H9 (cell line): ENCODE results near the gene CDCP1. TPM values are rescaled to one million over a fixed set of nuclear protein-coding genes. Genes with fewer than 3 reads are reported as not detected.

Experiments
- DNase-seq: peaks from one replicate; pipeline ENCODE4 v3.0.0-alpha.2; 2017
- H2AFZ ChIP-seq: one replicate; pipeline ENCODE4 v1.6.1; 2013; ENCODE audit warnings: mild to moderate bottlenecking, low read length, control low read depth, moderate library complexity
- H2AK5ac ChIP-seq: 2 replicates; pipeline ENCODE4 v1.6.1; 2013; ENCODE audit warnings: low read length, control low read depth, mixed read lengths; ENCODE audit not compliant: insufficient read length
- H2BK120ac ChIP-seq: one replicate; pipeline ENCODE4 v1.6.1; 2013; ENCODE audit warnings: low read depth, mild to moderate bottlenecking, low read length, control low read depth, inconsistent platforms; ENCODE audit not compliant: poor library complexity, severe bottlenecking
- H2BK12ac ChIP-seq: 2 replicates; pipeline ENCODE4 v1.6.1; 2013; ENCODE audit warnings: low read length, control low read depth, mixed read lengths, low read depth; ENCODE audit not compliant: insufficient read length
- H2BK15ac ChIP-seq: 2 replicates; pipeline ENCODE4 v1.6.1; 2013; ENCODE audit warnings: low read depth, low read length, control low read depth
- H2BK20ac ChIP-seq: one replicate; pipeline ENCODE4 v1.6.1; 2013; ENCODE audit warnings: low read depth, mild to moderate bottlenecking, low read length, control low read depth, inconsistent platforms; ENCODE audit not compliant: poor library complexity, severe bottlenecking
- H2BK5ac ChIP-seq: 2 replicates; pipeline ENCODE4 v1.6.1; 2013; ENCODE audit warnings: low read length, control low read depth, mixed read lengths; ENCODE audit not compliant: insufficient read length
- H3K14ac ChIP-seq: 2 replicates; pipeline ENCODE4 v1.6.1; 2013; ENCODE audit warnings: low read length, control low read depth; ENCODE audit not compliant: insufficient read depth
- H3K18ac ChIP-seq: 2 replicates; pipeline ENCODE4 v1.6.1; 2013; ENCODE audit warnings: low read depth, mild to moderate bottlenecking, mixed read lengths, low read length, control low read depth; ENCODE audit not compliant: insufficient read length
- H3K23ac ChIP-seq: 2 replicates; pipeline ENCODE4 v1.6.1; 2013; ENCODE audit warnings: low read length, control low read depth, mixed read lengths, low read depth; ENCODE audit not compliant: insufficient read length
- H3K23me2 ChIP-seq: 2 replicates; pipeline ENCODE4 v1.6.1; 2013; ENCODE audit warnings: low read depth, mild to moderate bottlenecking, mixed read lengths, low read length, control low read depth; ENCODE audit not compliant: insufficient read length, poor library complexity, severe bottlenecking
- H3K27ac ChIP-seq: 2 replicates; pipeline ENCODE4 v1.5.1; 2013; ENCODE audit warnings: low read length, control low read depth, mixed read lengths, low read depth; ENCODE audit not compliant: insufficient read length
- H3K27me3 ChIP-seq: 2 replicates; pipeline ENCODE4 v1.6.1; 2013; ENCODE audit warnings: low read length, control low read depth, inconsistent platforms; ENCODE audit not compliant: insufficient read depth
- H3K4ac ChIP-seq: 2 replicates; pipeline ENCODE4 v1.6.1; 2013; ENCODE audit warnings: low read depth, mild to moderate bottlenecking, control low read depth, inconsistent platforms, low read length, moderate library complexity
- H3K4me1 ChIP-seq: 2 replicates; pipeline ENCODE4 v1.6.1; 2013; ENCODE audit warnings: low read length, control low read depth, inconsistent platforms; ENCODE audit not compliant: insufficient read depth
- H3K4me2 ChIP-seq: 2 replicates; pipeline ENCODE4 v1.6.1; 2013; ENCODE audit warnings: low read length, control low read depth, mixed read lengths; ENCODE audit not compliant: insufficient read length, insufficient read depth
- H3K56ac ChIP-seq: 2 replicates; pipeline ENCODE4 v1.6.1; 2013; ENCODE audit warnings: low read depth, mild to moderate bottlenecking, mixed read lengths, low read length, control low read depth; ENCODE audit not compliant: insufficient read length
- H3K79me1 ChIP-seq: 2 replicates; pipeline ENCODE4 v1.6.1; 2013; ENCODE audit warnings: low read depth, mild to moderate bottlenecking, moderate library complexity, low read length, control low read depth, inconsistent platforms; ENCODE audit not compliant: insufficient read depth, poor library complexity, severe bottlenecking
- H3K79me2 ChIP-seq: 2 replicates; pipeline ENCODE4 v1.6.1; 2013; ENCODE audit warnings: low read length, control low read depth, inconsistent platforms; ENCODE audit not compliant: insufficient read depth
- H3K9ac ChIP-seq: 2 replicates; pipeline ENCODE4 v1.6.1; 2013; ENCODE audit warnings: low read length, control low read depth, mixed read lengths; ENCODE audit not compliant: insufficient read length; ENCODE audit errors: extremely low read depth
- H3K9me3 ChIP-seq: one replicate; pipeline ENCODE4 v1.6.1; 2013; ENCODE audit warnings: low read depth, low read length, inconsistent platforms; ENCODE audit not compliant: control insufficient read depth
- H3T11ph ChIP-seq: one replicate; pipeline ENCODE4 v1.6.1; 2013; ENCODE audit warnings: mild to moderate bottlenecking, low read length, control low read depth, inconsistent platforms
- H4K20me1 ChIP-seq: one replicate; pipeline ENCODE4 v1.6.1; 2013; ENCODE audit not compliant: control insufficient read depth, insufficient read length, insufficient read depth
- H4K5ac ChIP-seq: 2 replicates; pipeline ENCODE4 v1.6.1; 2013; ENCODE audit warnings: low read depth, mild to moderate bottlenecking, mixed read lengths, low read length, control low read depth; ENCODE audit not compliant: insufficient read length
- H4K8ac ChIP-seq: replicated peaks from 2 replicates; pipeline ENCODE4 v1.6.1; 2013; ENCODE audit warnings: low read length, control low read depth, mixed read lengths, low read depth; ENCODE audit not compliant: insufficient read length
- H4K91ac ChIP-seq: 2 replicates; pipeline ENCODE4 v1.6.1; 2013; ENCODE audit warnings: low read depth, mild to moderate bottlenecking, moderate library complexity, mixed read lengths, low read length, control low read depth; ENCODE audit not compliant: insufficient read length
- H3K27ac Mint-ChIP-seq, 3 experiments: 2 replicates in 2 of 3; 3 replicates in 1 of 3; pipeline ENCODE4 v1.8.0; 2020 to 2021; ENCODE audit warnings: mixed read lengths in 3 of 3, mild to moderate bottlenecking in 1 of 3, moderate library complexity in 1 of 3
- H3K27me3 Mint-ChIP-seq: 2 replicates; pipeline ENCODE4 v1.8.0; 2021; ENCODE audit warnings: low read depth, mild to moderate bottlenecking, moderate library complexity, mixed read lengths
- H3K36me3 Mint-ChIP-seq, 3 experiments: 2 replicates in 2 of 3; 3 replicates in 1 of 3; pipeline ENCODE4 v1.8.0; 2020 to 2021; ENCODE audit warnings: low read depth in 3 of 3, mixed read lengths in 3 of 3; ENCODE audit not compliant: insufficient read depth in 1 of 3
- H3K4me1 Mint-ChIP-seq, 2 experiments: 2 replicates each; pipeline ENCODE4 v1.8.0; 2020; ENCODE audit warnings: mixed read lengths in 2 of 2
- H3K4me3 Mint-ChIP-seq, 2 experiments: 2 replicates in 1 of 2; 3 replicates in 1 of 2; pipeline ENCODE4 v1.8.0; 2020 to 2021; ENCODE audit warnings: mild to moderate bottlenecking in 2 of 2, mixed read lengths in 2 of 2, moderate library complexity in 1 of 2
- H3K9me3 Mint-ChIP-seq, 2 experiments: 2 replicates in 1 of 2; 3 replicates in 1 of 2; pipeline ENCODE4 v1.8.0; 2020; ENCODE audit warnings: mild to moderate bottlenecking in 2 of 2, mixed read lengths in 2 of 2, moderate library complexity in 1 of 2
- CTCF ChIP-seq: fragments of 200-600 bp; sonication (generic); conservative IDR thresholded peaks from 3 replicates; pipeline ENCODE4 v1.8.0; 2021; ENCODE audit warnings: antibody characterized with exemption, mild to moderate bottlenecking
- WGBS: extraction: QIAGEN DNeasy Blood & Tissue Kit; methylation state at CpG from one replicate; pipeline ENCODE4 v1.1.7; 2013; ENCODE audit warnings: missing lambda C conversion rate, low lambda C conversion rate, mixed read lengths; ENCODE audit not compliant: insufficient read length; ENCODE audit errors: extremely low coverage; 5-methylcytosine and 5-hydroxymethylcytosine counted together
- total RNA-seq: library from RNA; stranded (reverse); gene quantifications from 2 replicates; pipeline ENCODE4 v1.2.1, GENCODE V29; 2021

The CDCP1 gene
- total RNA-seq, 1 experiment from 2014 or later, result 12.9 TPM

GRCh38 chr3:45090855-45091254 lies 55.3 kb downstream of the CDCP1 start:
- Mint-ChIP-seq H3K27ac (no peak overlapping the region), H3K9me3 (no peaks in the 10 kb centered on the region; a peak in 1 of 5 replicates), H3K27me3 (no peaks in the 10 kb centered on the region), H3K4me3 (no peak overlapping the region), H3K4me1 (peaks cover 10 to 11% of the 10 kb centered on the region in 2 experiments; a peak in 3 of 4 replicates), H3K36me3 (peaks cover 13 to 60% (median 36%) of the 10 kb centered on the region in 3 experiments)
- no peak overlapping the region for H3K9ac ChIP-seq
- no peak overlapping the region for H3K14ac ChIP-seq
- H3K18ac ChIP-seq, result no peak overlapping the region
- no peaks in the 10 kb centered on the region for H3K9me3 ChIP-seq
- no peak for TF ChIP-seq CTCF
- no peak overlapping the region for H3K56ac ChIP-seq
- no peak overlapping the region for H4K91ac ChIP-seq
- no peak overlapping the region for H4K5ac ChIP-seq
- H3K23me2 ChIP-seq, result no peaks in the 10 kb centered on the region
- no peaks in the 10 kb centered on the region for H3K27me3 ChIP-seq
- no peak overlapping the region for H3K27ac ChIP-seq
- H2BK12ac ChIP-seq, result no peak overlapping the region
- WGBS, result no CpG with 5 or more reads among the region's 4 CpGs
- no peak overlapping the region for H2BK20ac ChIP-seq
- H3K79me2 ChIP-seq, result no peaks in the 10 kb centered on the region
- no peak overlapping the region for H4K8ac ChIP-seq
- H2BK5ac ChIP-seq, result no peak overlapping the region
- H2BK120ac ChIP-seq, result no peak overlapping the region
- no peak overlapping the region for H3K23ac ChIP-seq
- no peak for DNase-seq
- no peak overlapping the region for H2AFZ ChIP-seq
- H2BK15ac ChIP-seq, result no peak overlapping the region
- no peak overlapping the region for H3T11ph ChIP-seq
- no peak overlapping the region for H2AK5ac ChIP-seq
- H4K20me1 ChIP-seq, result no peaks in the 10 kb centered on the region
- no peak overlapping the region for H3K4ac ChIP-seq
- no peaks in the 10 kb centered on the region; the same call in 1 of the 2 replicates for H3K4me1 ChIP-seq
- H3K4me2 ChIP-seq, result no peak overlapping the region
- H3K79me1 ChIP-seq, result no peaks in the 10 kb centered on the region
